ENCODE results near the gene ERC1. TPM values are rescaled to one million over a fixed set of nuclear protein-coding genes. Genes with fewer than 3 reads are reported as not detected.

The ERC1 gene
- total RNA-seq, 1 experiment from 2014 or later = 40.4 TPM

DNA sequence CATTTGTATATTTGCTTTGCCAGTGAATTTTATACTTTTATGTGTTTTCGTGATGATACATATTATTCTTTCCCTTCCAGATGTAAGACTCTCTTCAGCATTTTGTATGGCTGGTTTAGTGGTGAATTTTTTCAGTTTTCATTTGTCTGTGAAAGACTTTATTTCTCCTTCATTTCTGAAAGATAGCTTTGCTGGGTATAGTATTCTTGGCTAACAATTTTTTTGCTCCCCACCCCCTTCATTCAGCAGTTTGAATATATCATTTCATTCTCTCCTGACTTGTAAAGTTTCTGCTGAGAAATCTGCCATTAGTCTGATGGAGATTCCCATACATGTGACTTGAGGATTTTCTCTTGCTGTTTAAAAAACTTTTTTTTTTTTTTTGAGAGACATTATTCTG, 72.8 kb downstream of the ERC1 start:
- H3K4me1 ChIP-seq (ENCODE audit: control insufficient read depth, insufficient read depth, low read length) = no peaks in the 10 kb centered on the region
- intact Hi-C loops (cut with micrococcal nuclease; ENCODE audit: unreplicated experiment) (no loop called here), in situ Hi-C loops (cut with HindIII; ENCODE audit: low pct_unique_long_range_greater_than_20kb, low sequenced_read_pairs) (no loop called here)
- ChIA-PET POLR2A (no interaction called here), CTCF (no interaction called here)
- TF ChIP-seq SIN3A (IDR thresholded peaks at IDR 0.05; ENCODE audit: borderline replicate concordance, insufficient read depth, low read depth, low read length) (no peak), POLR2AphosphoS5 (IDR thresholded peaks at IDR 0.05; ENCODE audit: low read depth, low read length) (no peak), TCF7L2 (IDR thresholded peaks at IDR 0.05; ENCODE audit: low read depth, low read length) (no peak)
- TF ChIP-seq, protein P1, sequence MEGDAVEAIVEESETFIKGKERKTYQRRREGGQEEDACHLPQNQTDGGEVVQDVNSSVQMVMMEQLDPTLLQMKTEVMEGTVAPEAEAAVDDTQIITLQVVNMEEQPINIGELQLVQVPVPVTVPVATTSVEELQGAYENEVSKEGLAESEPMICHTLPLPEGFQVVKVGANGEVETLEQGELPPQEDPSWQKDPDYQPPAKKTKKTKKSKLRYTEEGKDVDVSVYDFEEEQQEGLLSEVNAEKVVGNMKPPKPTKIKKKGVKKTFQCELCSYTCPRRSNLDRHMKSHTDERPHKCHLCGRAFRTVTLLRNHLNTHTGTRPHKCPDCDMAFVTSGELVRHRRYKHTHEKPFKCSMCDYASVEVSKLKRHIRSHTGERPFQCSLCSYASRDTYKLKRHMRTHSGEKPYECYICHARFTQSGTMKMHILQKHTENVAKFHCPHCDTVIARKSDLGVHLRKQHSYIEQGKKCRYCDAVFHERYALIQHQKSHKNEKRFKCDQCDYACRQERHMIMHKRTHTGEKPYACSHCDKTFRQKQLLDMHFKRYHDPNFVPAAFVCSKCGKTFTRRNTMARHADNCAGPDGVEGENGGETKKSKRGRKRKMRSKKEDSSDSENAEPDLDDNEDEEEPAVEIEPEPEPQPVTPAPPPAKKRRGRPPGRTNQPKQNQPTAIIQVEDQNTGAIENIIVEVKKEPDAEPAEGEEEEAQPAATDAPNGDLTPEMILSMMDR (IDR thresholded peaks at IDR 0.05) = no peak
- TF ChIP-seq, protein P2, sequence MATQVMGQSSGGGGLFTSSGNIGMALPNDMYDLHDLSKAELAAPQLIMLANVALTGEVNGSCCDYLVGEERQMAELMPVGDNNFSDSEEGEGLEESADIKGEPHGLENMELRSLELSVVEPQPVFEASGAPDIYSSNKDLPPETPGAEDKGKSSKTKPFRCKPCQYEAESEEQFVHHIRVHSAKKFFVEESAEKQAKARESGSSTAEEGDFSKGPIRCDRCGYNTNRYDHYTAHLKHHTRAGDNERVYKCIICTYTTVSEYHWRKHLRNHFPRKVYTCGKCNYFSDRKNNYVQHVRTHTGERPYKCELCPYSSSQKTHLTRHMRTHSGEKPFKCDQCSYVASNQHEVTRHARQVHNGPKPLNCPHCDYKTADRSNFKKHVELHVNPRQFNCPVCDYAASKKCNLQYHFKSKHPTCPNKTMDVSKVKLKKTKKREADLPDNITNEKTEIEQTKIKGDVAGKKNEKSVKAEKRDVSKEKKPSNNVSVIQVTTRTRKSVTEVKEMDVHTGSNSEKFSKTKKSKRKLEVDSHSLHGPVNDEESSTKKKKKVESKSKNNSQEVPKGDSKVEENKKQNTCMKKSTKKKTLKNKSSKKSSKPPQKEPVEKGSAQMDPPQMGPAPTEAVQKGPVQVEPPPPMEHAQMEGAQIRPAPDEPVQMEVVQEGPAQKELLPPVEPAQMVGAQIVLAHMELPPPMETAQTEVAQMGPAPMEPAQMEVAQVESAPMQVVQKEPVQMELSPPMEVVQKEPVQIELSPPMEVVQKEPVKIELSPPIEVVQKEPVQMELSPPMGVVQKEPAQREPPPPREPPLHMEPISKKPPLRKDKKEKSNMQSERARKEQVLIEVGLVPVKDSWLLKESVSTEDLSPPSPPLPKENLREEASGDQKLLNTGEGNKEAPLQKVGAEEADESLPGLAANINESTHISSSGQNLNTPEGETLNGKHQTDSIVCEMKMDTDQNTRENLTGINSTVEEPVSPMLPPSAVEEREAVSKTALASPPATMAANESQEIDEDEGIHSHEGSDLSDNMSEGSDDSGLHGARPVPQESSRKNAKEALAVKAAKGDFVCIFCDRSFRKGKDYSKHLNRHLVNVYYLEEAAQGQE (IDR thresholded peaks at IDR 0.05; ENCODE audit: insufficient read depth in 1 of 2, low read depth in 2 of 2, low read length in 1 of 2) = no peak
- no peaks in the 10 kb centered on the region; the same call in 1 of the 2 replicates for H3K9me3 ChIP-seq (ENCODE audit: control insufficient read depth, insufficient read depth, low read depth, low read length)
- DNase-seq (ENCODE audit: low read depth, low spot score) (no peak), ATAC-seq (no peak)
- no peak overlapping the region for H3K4me3 ChIP-seq (ENCODE audit: low read depth in 2 of 2, low read length in 2 of 2)
- no peaks in the 10 kb centered on the region for H3K27me3 ChIP-seq (ENCODE audit: control insufficient read depth, insufficient read depth, low read length)
- no TSS peak for BruUV-seq (replicated peaks)
- no peaks in the 10 kb centered on the region for H3K36me3 ChIP-seq (ENCODE audit: control insufficient read depth, insufficient read depth, low read length)
- H3K27ac ChIP-seq (ENCODE audit: low read length) = no peak overlapping the region

DNA sequence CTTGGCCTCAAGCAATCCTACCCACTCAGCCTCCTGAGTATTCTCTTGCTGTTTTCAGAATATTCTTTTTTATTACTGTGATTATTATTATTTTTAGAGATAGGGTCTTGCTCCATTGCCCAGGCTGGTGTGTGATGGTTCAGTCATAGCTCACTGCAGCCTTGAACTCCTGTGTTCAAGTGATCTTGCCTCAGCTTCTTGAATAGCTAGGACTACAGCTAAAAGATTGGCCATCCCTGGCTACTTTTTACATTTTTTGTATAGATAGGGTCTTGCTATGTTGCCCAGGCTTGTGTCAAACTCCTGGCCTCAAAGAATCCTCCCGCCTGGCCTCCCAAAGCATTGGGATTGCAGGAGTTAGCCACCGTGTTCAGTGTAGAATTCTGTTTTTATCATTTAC, 73.3 kb downstream of the ERC1 start:
- in situ Hi-C loops (cut with HindIII; ENCODE audit: low pct_unique_long_range_greater_than_20kb, low sequenced_read_pairs) (no loop called here), intact Hi-C loops (cut with micrococcal nuclease; ENCODE audit: unreplicated experiment) (no loop called here)
- no peaks in the 10 kb centered on the region for H3K4me1 ChIP-seq (ENCODE audit: control insufficient read depth, insufficient read depth, low read length)
- H3K36me3 ChIP-seq (ENCODE audit: control insufficient read depth, insufficient read depth, low read length) = no peaks in the 10 kb centered on the region
- TF ChIP-seq TCF7L2 (IDR thresholded peaks at IDR 0.05; ENCODE audit: low read depth, low read length) = no peak
- TF ChIP-seq, protein P2 (IDR thresholded peaks at IDR 0.05; ENCODE audit: insufficient read depth in 1 of 2, low read depth in 2 of 2, low read length in 1 of 2) = no peak
- TF ChIP-seq SIN3A (IDR thresholded peaks at IDR 0.05; ENCODE audit: borderline replicate concordance, insufficient read depth, low read depth, low read length) = no peak
- TF ChIP-seq, protein P1 (IDR thresholded peaks at IDR 0.05) = no peak
- no peak for TF ChIP-seq POLR2AphosphoS5 (IDR thresholded peaks at IDR 0.05; ENCODE audit: low read depth, low read length)
- H3K4me3 ChIP-seq (ENCODE audit: low read depth in 2 of 2, low read length in 2 of 2) = no peak overlapping the region
- DNase-seq (ENCODE audit: low read depth, low spot score) (no peak), ATAC-seq (no peak)
- H3K27ac ChIP-seq (ENCODE audit: low read length) = no peak overlapping the region
- no peaks in the 10 kb centered on the region; the same call in 1 of the 2 replicates for H3K9me3 ChIP-seq (ENCODE audit: control insufficient read depth, insufficient read depth, low read depth, low read length)
- H3K27me3 ChIP-seq (ENCODE audit: control insufficient read depth, insufficient read depth, low read length) = no peaks in the 10 kb centered on the region
- ChIA-PET CTCF (interaction anchor here (0.6 kb wide), 1 partner anchor 519 kb away, joined by 3 read pairs; no protein-coding TSS in a partner anchor), POLR2A (no interaction called here)
- BruUV-seq (replicated peaks) = no TSS peak
